Measurements from ENCODE around the gene NUP210. TPM values are rescaled to one million over a fixed set of nuclear protein-coding genes. Genes with fewer than 3 reads are reported as not detected.

The NUP210 gene
- total RNA-seq, 1 experiment from 2014 or later: 11.4 TPM

DNA sequence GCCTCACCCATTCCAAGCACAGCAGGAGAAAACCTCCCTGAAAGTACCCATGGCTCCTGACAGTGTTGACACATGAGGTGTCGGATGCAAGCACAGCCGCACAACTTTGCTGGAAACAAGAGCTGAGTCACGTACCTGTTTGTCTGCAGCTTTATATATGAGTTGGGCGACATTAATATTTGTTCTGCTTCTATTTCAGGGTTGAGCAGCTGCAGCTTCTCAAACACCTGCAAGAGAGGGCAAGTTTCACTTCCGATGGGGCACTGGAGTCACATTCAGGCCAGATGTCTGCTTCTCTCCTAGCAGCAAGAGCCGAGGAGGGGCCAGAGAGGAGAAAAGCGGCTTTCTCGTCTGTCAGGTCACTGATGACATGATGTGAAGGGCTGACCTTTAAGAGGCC lies 88.0 kb downstream of the NUP210 start:
- TF ChIP-seq EZH2 (IDR thresholded peaks at IDR 0.05; ENCODE audit: borderline replicate concordance, low read depth, low read length, poor library complexity, severe bottlenecking) (no peak), CTCF (conservative IDR thresholded peaks at IDR 0.05; ENCODE audit: low read depth, low read length) (no peak)
- BruUV-seq (replicated peaks): no TSS peak
- ChIA-PET POLR2A (ENCODE audit: low non-redundant PET) (no interaction called here), CTCF (no interaction called here)
- Histone ChIP-seq H3K27me3 (replicated peaks; ENCODE audit: insufficient read depth, low read depth, low read length, poor library complexity) (no peaks in the 10 kb centered on the region), H3K4me3 (ENCODE audit: low read depth, low read length, poor library complexity, severe bottlenecking) (no peak overlapping the region), H3K27ac (ENCODE audit: low read depth, low read length, poor library complexity, severe bottlenecking) (no peak overlapping the region), H3K36me3 (ENCODE audit: insufficient read depth, low read length, poor library complexity, severe bottlenecking) (no peaks in the 10 kb centered on the region), H3K4me1 (ENCODE audit: insufficient read depth, low read length, poor library complexity, severe bottlenecking) (no peaks in the 10 kb centered on the region), H3K9me3 (ENCODE audit: low read depth, low read length, poor library complexity, severe bottlenecking) (no peaks in the 10 kb centered on the region)
- intact Hi-C loops (cut with micrococcal nuclease; ENCODE audit: unreplicated experiment): no loop called here
- DNase-seq (ENCODE audit: low spot score): no peak

GRCh38 chr3:13329746-13330145 lies 90.4 kb downstream of the NUP210 start:
- no peaks in the 10 kb centered on the region for H3K27me3 ChIP-seq (replicated peaks; ENCODE audit: insufficient read depth, low read depth, low read length, poor library complexity)
- H3K36me3 ChIP-seq (ENCODE audit: insufficient read depth, low read length, poor library complexity, severe bottlenecking): no peaks in the 10 kb centered on the region
- DNase-seq (ENCODE audit: low spot score): no peak
- H3K4me3 ChIP-seq (ENCODE audit: low read depth, low read length, poor library complexity, severe bottlenecking): no peak overlapping the region
- ChIA-PET POLR2A (ENCODE audit: low non-redundant PET) (no interaction called here), CTCF (no interaction called here)
- TF ChIP-seq CTCF (conservative IDR thresholded peaks at IDR 0.05; ENCODE audit: low read depth, low read length) (no peak), EZH2 (IDR thresholded peaks at IDR 0.05; ENCODE audit: borderline replicate concordance, low read depth, low read length, poor library complexity, severe bottlenecking) (no peak)
- H3K4me1 ChIP-seq (ENCODE audit: insufficient read depth, low read length, poor library complexity, severe bottlenecking): no peaks in the 10 kb centered on the region
- no TSS peak for BruUV-seq (replicated peaks)
- intact Hi-C loops (cut with micrococcal nuclease; ENCODE audit: unreplicated experiment): no loop called here
- H3K9me3 ChIP-seq (ENCODE audit: low read depth, low read length, poor library complexity, severe bottlenecking): no peaks in the 10 kb centered on the region
- no peak overlapping the region for H3K27ac ChIP-seq (ENCODE audit: low read depth, low read length, poor library complexity, severe bottlenecking)

DNA sequence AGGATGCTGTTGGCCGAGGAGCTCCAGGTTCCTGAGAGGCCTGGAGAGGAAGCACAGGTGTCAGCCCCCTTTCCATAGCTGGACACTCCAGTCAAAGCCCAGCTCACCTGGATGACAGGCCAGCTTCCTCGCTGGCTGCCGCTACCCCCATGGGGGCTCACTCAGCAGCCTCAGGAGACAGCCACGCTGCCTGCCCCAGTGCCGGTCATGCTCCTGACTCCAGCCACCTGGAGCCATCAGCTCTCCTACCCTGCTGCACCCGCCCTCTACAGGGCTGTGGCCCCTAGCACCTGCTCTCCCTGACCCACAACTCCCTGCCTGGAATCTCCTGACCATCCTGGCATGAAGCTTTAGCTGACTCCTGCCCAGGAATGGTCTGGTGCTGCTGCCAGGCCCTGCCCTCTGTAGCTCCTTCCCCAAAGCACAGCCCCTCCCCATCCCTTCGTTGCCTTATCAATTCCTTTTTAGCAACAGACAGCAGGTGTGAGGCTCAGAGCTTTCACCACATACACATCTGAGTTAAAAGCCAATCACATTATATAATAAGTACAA lies 94.2 kb downstream of the NUP210 start:
- Histone ChIP-seq H3K4me3 (ENCODE audit: low read depth, low read length, poor library complexity, severe bottlenecking) (no peak overlapping the region), H3K36me3 (ENCODE audit: insufficient read depth, low read length, poor library complexity, severe bottlenecking) (no peaks in the 10 kb centered on the region), H3K27me3 (replicated peaks; ENCODE audit: insufficient read depth, low read depth, low read length, poor library complexity) (no peaks in the 10 kb centered on the region), H3K9me3 (ENCODE audit: low read depth, low read length, poor library complexity, severe bottlenecking) (no peaks in the 10 kb centered on the region), H3K4me1 (ENCODE audit: insufficient read depth, low read length, poor library complexity, severe bottlenecking) (no peaks in the 10 kb centered on the region), H3K27ac (ENCODE audit: low read depth, low read length, poor library complexity, severe bottlenecking) (no peak overlapping the region)
- POLR2A ChIA-PET (ENCODE audit: low non-redundant PET): no interaction called here
- CTCF ChIA-PET: no interaction called here
- BruUV-seq (replicated peaks): no TSS peak
- intact Hi-C loops (cut with micrococcal nuclease; ENCODE audit: unreplicated experiment): no loop called here
- DNase-seq (ENCODE audit: low spot score): no peak
- TF ChIP-seq CTCF (conservative IDR thresholded peaks at IDR 0.05; ENCODE audit: low read depth, low read length) (no peak), EZH2 (IDR thresholded peaks at IDR 0.05; ENCODE audit: borderline replicate concordance, low read depth, low read length, poor library complexity, severe bottlenecking) (no peak)

Data from A673 (cell line).